ENCODE measurements around the gene U2SURP. TPM values are rescaled to one million over a fixed set of nuclear protein-coding genes. Genes with fewer than 3 reads are reported as not detected.
"Not testable (repeated sequence)": the region's sequence is repeated elsewhere in the genome, so short reads cannot be mapped to it uniquely, and the experiment has no call there.

U2SURP gene
- total RNA-seq, 1 experiment from 2014 or later: 168 TPM

- Histone ChIP-seq H3T11ph (ENCODE audit: low read length) (no peak overlapping the region), H4K20me1 (ENCODE audit: control insufficient read depth, insufficient read depth, insufficient read length) (no peaks in the 10 kb centered on the region), H2BK120ac (ENCODE audit: low read depth, low read length, poor library complexity, severe bottlenecking) (no peak overlapping the region), H3K18ac (ENCODE audit: insufficient read length, low read depth, low read length) (no peak overlapping the region), H3K4me1 (ENCODE audit: insufficient read depth, low read length) (no peaks in the 10 kb centered on the region), H4K91ac (ENCODE audit: insufficient read length, low read depth, low read length) (no peak overlapping the region), H3K23ac (ENCODE audit: insufficient read length, low read depth, low read length) (no peak overlapping the region), H3K27me3 (ENCODE audit: insufficient read depth, low read length) (no peaks in the 10 kb centered on the region), H2BK20ac (ENCODE audit: low read depth, low read length, poor library complexity, severe bottlenecking) (no peak overlapping the region), H2AFZ (ENCODE audit: low read length) (no peak overlapping the region), H2BK12ac (ENCODE audit: insufficient read length, low read depth, low read length) (no peak overlapping the region), H2BK5ac (ENCODE audit: insufficient read length, low read length) (no peak overlapping the region), H2AK5ac (ENCODE audit: insufficient read length, low read length) (no peak overlapping the region), H3K9ac (ENCODE audit: extremely low read depth, insufficient read length, low read length) (no peak overlapping the region), H4K8ac (replicated peaks; ENCODE audit: insufficient read length, low read depth, low read length) (no peak overlapping the region), H3K23me2 (ENCODE audit: insufficient read length, low read depth, low read length, poor library complexity, severe bottlenecking) (no peaks in the 10 kb centered on the region), H3K4ac (ENCODE audit: low read depth, low read length) (no peak overlapping the region), H3K9me3 (ENCODE audit: control insufficient read depth, low read depth, low read length) (no peaks in the 10 kb centered on the region), H2BK15ac (ENCODE audit: low read depth, low read length) (no peak overlapping the region), H3K27ac (ENCODE audit: insufficient read length, low read depth, low read length) (no peak overlapping the region), H3K79me2 (ENCODE audit: insufficient read depth, low read length) (no peaks in the 10 kb centered on the region), H4K5ac (ENCODE audit: insufficient read length, low read depth, low read length) (no peak overlapping the region), H3K56ac (ENCODE audit: insufficient read length, low read depth, low read length) (no peak overlapping the region), H3K14ac (ENCODE audit: insufficient read depth, low read length) (no peak overlapping the region), H3K79me1 (ENCODE audit: insufficient read depth, low read depth, low read length, poor library complexity, severe bottlenecking) (no peaks in the 10 kb centered on the region), H3K4me2 (ENCODE audit: insufficient read depth, insufficient read length, low read length) (no peak overlapping the region)
- Mint-ChIP-seq H3K27ac (no peak overlapping the region), H3K27me3 (ENCODE audit: low read depth) (no peaks in the 10 kb centered on the region), H3K4me1 (peaks cover 5 to 7% of the 10 kb centered on the region in 2 experiments), H3K9me3 (no peaks in the 10 kb centered on the region), H3K36me3 (ENCODE audit: insufficient read depth in 1 of 3, low read depth in 3 of 3) (no peaks in the 10 kb centered on the region; a peak in 1 of 7 replicates), H3K4me3 (no peak overlapping the region)
- no CpG with 5 or more reads among the region's 7 CpGs for WGBS (ENCODE audit: extremely low coverage, insufficient read length, low lambda C conversion rate)
- no peak for TF ChIP-seq CTCF (conservative IDR thresholded peaks at IDR 0.05)
- DNase-seq: no peak
Observed at GRCh38 chr3:142987707-142988106, 13.7 kb upstream of the U2SURP start.

- not testable (repeated sequence) for H2BK5ac ChIP-seq (ENCODE audit: insufficient read length, low read length); H3K79me2 ChIP-seq (ENCODE audit: insufficient read depth, low read length); H3K23ac ChIP-seq (ENCODE audit: insufficient read length, low read depth, low read length); H4K91ac ChIP-seq (ENCODE audit: insufficient read length, low read depth, low read length); H3K4ac ChIP-seq (ENCODE audit: low read depth, low read length); DNase-seq; H3K18ac ChIP-seq (ENCODE audit: insufficient read length, low read depth, low read length); H3T11ph ChIP-seq (ENCODE audit: low read length); H4K20me1 ChIP-seq (ENCODE audit: control insufficient read depth, insufficient read depth, insufficient read length); H3K9ac ChIP-seq (ENCODE audit: extremely low read depth, insufficient read length, low read length); H2BK12ac ChIP-seq (ENCODE audit: insufficient read length, low read depth, low read length); H2BK15ac ChIP-seq (ENCODE audit: low read depth, low read length); H3K4me1 ChIP-seq (ENCODE audit: insufficient read depth, low read length); H4K5ac ChIP-seq (ENCODE audit: insufficient read length, low read depth, low read length); H3K56ac ChIP-seq (ENCODE audit: insufficient read length, low read depth, low read length); H3K14ac ChIP-seq (ENCODE audit: insufficient read depth, low read length); H3K36me3 Mint-ChIP-seq (ENCODE audit: insufficient read depth in 1 of 3, low read depth in 3 of 3); H2BK20ac ChIP-seq (ENCODE audit: low read depth, low read length, poor library complexity, severe bottlenecking); H3K4me1 Mint-ChIP-seq; H2AFZ ChIP-seq (ENCODE audit: low read length); H3K9me3 Mint-ChIP-seq; H2AK5ac ChIP-seq (ENCODE audit: insufficient read length, low read length); H3K27ac Mint-ChIP-seq; H2BK120ac ChIP-seq (ENCODE audit: low read depth, low read length, poor library complexity, severe bottlenecking); H4K8ac ChIP-seq (replicated peaks; ENCODE audit: insufficient read length, low read depth, low read length); H3K9me3 ChIP-seq (ENCODE audit: control insufficient read depth, low read depth, low read length); H3K4me2 ChIP-seq (ENCODE audit: insufficient read depth, insufficient read length, low read length); H3K4me3 Mint-ChIP-seq; H3K27me3 Mint-ChIP-seq (ENCODE audit: low read depth); H3K27ac ChIP-seq (ENCODE audit: insufficient read length, low read depth, low read length); H3K23me2 ChIP-seq (ENCODE audit: insufficient read length, low read depth, low read length, poor library complexity, severe bottlenecking); H3K79me1 ChIP-seq (ENCODE audit: insufficient read depth, low read depth, low read length, poor library complexity, severe bottlenecking); H3K27me3 ChIP-seq (ENCODE audit: insufficient read depth, low read length)
- no CpG with 5 or more reads among the region's 2 CpGs for WGBS (ENCODE audit: extremely low coverage, insufficient read length, low lambda C conversion rate)
Observed at GRCh38 chr3:142988221-142988620, 13.1 kb upstream of the U2SURP start.

Measured in H9 (cell line).